ENCODE data around the gene PIP5K1A.
"Not testable (repeated sequence)": the region's sequence is repeated elsewhere in the genome, so short reads cannot be mapped to it uniquely, and the experiment has no call there.

Gene PIP5K1A

DNA sequence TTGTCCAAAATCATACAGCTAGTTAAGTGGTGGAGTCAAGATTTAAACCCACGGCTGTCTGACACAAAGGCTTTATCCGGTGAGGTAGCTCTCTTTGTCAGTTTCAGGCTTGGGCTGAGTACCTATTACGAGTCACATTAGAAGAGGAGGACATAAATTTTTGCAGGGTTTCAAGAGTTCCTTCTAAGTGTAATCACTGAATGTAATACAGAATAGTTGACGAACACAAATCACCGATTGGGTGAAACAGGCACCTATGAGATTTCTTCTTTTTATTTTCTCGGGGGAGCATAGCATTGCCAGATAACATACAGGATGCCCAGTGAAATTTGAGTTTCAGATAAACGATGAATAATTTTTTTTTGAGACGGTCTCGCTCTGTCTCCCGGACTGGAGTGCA is 57.0 kb downstream of the PIP5K1A start:
- Histone ChIP-seq H3K36me3 (ENCODE audit: control insufficient read depth, insufficient read depth, low read length) (peaks cover 7% of the 10 kb centered on the region; the same call in 1 of the 2 replicates), H3K4me3 (ENCODE audit: low read depth, low read length) (peak overlapping the region; percentile 99), H3K27me3 (ENCODE audit: control insufficient read depth, insufficient read depth, low read length) (no peaks in the 10 kb centered on the region), H3K4me1 (ENCODE audit: control insufficient read depth, insufficient read depth, low read length) (no peaks in the 10 kb centered on the region; the same call in 1 of the 2 replicates), H3K9me3 (ENCODE audit: control insufficient read depth, insufficient read depth, low read length) (no peaks in the 10 kb centered on the region), H3K9ac (ENCODE audit: low read depth, low read length) (peak overlapping the region; percentile 86), H3K27ac (ENCODE audit: low read depth, low read length) (peak overlapping the region; percentile 93)

DNA sequence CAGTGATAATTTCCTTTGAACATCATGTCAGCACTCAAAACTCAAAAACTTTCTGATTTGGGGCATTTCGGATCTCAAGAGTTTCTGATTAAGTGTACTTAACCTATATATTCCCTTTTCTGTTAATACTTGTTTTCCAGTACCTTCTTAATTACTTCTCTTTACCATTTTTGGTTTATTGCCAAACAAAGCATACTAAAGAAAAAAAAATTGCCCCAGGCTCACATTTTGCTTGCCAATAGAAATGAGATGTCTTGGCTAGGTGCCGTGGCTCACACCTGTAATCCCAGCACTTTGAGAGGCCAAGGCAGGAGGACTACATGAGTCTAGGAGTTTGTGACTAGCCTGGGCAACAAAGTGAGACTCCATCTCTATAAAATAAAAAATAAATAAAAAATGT is 61.0 kb downstream of the PIP5K1A start:
- Histone ChIP-seq H3K9me3 (ENCODE audit: control insufficient read depth, insufficient read depth, low read length) (no peaks in the 10 kb centered on the region), H3K4me1 (ENCODE audit: control insufficient read depth, insufficient read depth, low read length) (no peaks in the 10 kb centered on the region; the same call in 1 of the 2 replicates), H3K27me3 (ENCODE audit: control insufficient read depth, insufficient read depth, low read length) (no peaks in the 10 kb centered on the region), H3K27ac (ENCODE audit: low read depth, low read length) (no peak overlapping the region), H3K4me3 (ENCODE audit: low read depth, low read length) (no peak overlapping the region), H3K9ac (ENCODE audit: low read depth, low read length) (no peak overlapping the region), H3K36me3 (ENCODE audit: control insufficient read depth, insufficient read depth, low read length) (peaks cover 31% of the 10 kb centered on the region)

DNA sequence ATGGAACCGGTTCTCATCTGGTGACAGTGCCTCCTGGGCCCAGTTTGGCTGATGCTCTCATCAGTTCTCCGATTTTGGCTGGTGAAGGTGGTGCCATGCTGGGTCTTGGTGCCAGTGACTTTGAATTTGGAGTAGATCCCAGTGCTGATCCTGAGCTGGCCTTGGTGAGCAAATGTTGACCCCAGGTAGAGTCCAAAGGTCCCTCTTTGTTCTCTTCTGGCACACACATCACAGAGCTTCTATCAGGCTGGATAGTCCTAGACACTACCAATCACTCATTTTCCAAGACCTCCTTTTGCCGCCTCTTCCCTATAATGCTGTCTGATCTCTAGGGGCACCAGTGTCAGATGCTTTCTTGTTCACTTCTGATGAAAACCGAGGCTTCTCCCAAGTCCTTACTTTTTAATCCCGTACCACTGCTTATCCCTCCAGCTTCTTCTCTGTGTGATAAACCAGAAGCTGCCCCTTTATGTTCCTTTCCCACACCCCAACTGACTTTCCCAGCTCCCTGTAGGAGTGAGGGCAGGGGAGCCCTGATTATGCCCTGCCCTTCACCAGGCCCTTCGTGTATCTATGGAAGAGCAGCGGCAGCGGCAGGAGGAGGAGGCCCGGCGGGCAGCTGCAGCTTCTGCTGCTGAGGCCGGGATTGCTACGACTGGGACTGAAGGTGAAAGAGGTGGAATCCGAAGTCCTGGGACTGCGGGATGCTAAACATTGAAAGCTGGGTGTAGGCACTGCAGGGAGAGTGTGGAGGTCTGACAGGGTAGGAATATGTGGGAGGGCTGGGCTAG is 67.3 kb downstream of the PIP5K1A start:
- Histone ChIP-seq H3K36me3 (ENCODE audit: control insufficient read depth, insufficient read depth, low read length) (peaks cover 75% of the 10 kb centered on the region), H3K27me3 (ENCODE audit: control insufficient read depth, insufficient read depth, low read length) (no peaks in the 10 kb centered on the region), H3K9ac (ENCODE audit: low read depth, low read length) (no peak overlapping the region), H3K27ac (ENCODE audit: low read depth, low read length) (no peak overlapping the region), H3K4me1 (ENCODE audit: control insufficient read depth, insufficient read depth, low read length) (no peaks in the 10 kb centered on the region), H3K9me3 (ENCODE audit: control insufficient read depth, insufficient read depth, low read length) (no peaks in the 10 kb centered on the region), H3K4me3 (ENCODE audit: low read depth, low read length) (no peak overlapping the region)

DNA sequence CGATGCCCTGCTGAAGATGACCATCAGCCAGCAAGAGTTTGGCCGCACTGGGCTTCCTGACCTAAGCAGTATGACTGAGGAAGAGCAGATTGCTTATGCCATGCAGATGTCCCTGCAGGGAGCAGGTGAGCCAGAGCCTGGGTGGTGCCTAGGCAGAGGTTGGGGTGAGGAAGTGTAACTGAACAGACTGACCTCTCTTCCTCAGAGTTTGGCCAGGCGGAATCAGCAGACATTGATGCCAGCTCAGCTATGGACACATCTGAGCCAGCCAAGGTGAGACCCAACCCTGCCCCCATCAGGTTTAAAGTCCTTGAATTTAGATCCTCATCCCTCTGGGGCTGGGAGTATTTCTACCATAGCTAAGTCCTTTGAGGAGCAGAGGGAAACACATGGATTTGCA is 68.0 kb downstream of the PIP5K1A start:
- Histone ChIP-seq H3K4me3 (ENCODE audit: low read depth, low read length) (no peak overlapping the region), H3K9me3 (ENCODE audit: control insufficient read depth, insufficient read depth, low read length) (no peaks in the 10 kb centered on the region), H3K27ac (ENCODE audit: low read depth, low read length) (no peak overlapping the region), H3K27me3 (ENCODE audit: control insufficient read depth, insufficient read depth, low read length) (no peaks in the 10 kb centered on the region), H3K4me1 (ENCODE audit: control insufficient read depth, insufficient read depth, low read length) (no peaks in the 10 kb centered on the region), H3K9ac (ENCODE audit: low read depth, low read length) (no peak overlapping the region), H3K36me3 (ENCODE audit: control insufficient read depth, insufficient read depth, low read length) (peaks cover 78% of the 10 kb centered on the region)

DNA sequence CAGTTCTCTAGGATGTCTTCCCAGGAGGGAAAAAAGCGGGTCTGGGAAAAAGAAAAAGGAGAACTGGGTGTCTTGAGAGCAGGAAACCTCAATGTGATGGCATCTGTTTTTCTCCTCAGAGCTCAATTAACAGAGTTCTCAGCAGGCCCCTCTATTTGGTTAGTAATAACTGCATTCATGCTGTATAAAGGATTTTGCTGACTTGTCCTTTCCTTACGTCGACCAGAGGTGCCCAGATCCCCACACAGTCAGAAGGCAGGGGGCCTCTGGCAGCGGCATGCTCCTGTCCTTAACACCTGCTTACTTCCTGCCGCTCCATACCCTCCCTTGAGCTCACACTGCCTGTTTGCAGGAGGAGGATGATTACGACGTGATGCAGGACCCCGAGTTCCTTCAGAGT is 68.5 kb downstream of the PIP5K1A start:
- peaks cover 77% of the 10 kb centered on the region for H3K36me3 ChIP-seq (ENCODE audit: control insufficient read depth, insufficient read depth, low read length)
- H3K27me3 ChIP-seq (ENCODE audit: control insufficient read depth, insufficient read depth, low read length) = no peaks in the 10 kb centered on the region
- no peak overlapping the region for H3K9ac ChIP-seq (ENCODE audit: low read depth, low read length)
- no peak overlapping the region for H3K27ac ChIP-seq (ENCODE audit: low read depth, low read length)
- H3K4me1 ChIP-seq (ENCODE audit: control insufficient read depth, insufficient read depth, low read length) = no peaks in the 10 kb centered on the region
- no peaks in the 10 kb centered on the region for H3K9me3 ChIP-seq (ENCODE audit: control insufficient read depth, insufficient read depth, low read length)
- H3K4me3 ChIP-seq (ENCODE audit: low read depth, low read length) = no peak overlapping the region

DNA sequence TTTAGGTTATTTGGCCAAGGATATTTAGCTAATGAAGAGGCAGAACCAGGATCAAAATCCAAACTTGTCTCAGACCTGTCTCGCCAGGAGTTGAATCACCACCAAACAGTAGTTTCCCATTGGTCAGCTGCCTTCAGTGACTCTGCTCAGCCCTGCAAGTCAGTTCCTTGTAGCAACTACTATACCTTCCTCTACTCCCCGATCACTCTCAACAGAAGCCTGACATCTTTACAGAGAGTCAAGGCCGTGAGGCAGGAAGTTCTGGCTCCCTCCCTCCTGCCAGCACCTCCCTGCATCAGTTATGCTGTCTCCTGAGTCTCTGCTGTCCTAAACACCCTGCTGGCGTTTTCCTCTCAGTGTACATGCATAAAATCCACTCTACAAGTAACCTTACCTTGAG is 69.4 kb downstream of the PIP5K1A start:
- Histone ChIP-seq H3K4me3 (ENCODE audit: low read depth, low read length) (no peak overlapping the region), H3K27ac (ENCODE audit: low read depth, low read length) (no peak overlapping the region), H3K9ac (ENCODE audit: low read depth, low read length) (no peak overlapping the region), H3K36me3 (ENCODE audit: control insufficient read depth, insufficient read depth, low read length) (peaks cover 67% of the 10 kb centered on the region), H3K4me1 (ENCODE audit: control insufficient read depth, insufficient read depth, low read length) (no peaks in the 10 kb centered on the region), H3K9me3 (ENCODE audit: control insufficient read depth, insufficient read depth, low read length) (no peaks in the 10 kb centered on the region), H3K27me3 (ENCODE audit: control insufficient read depth, insufficient read depth, low read length) (no peaks in the 10 kb centered on the region)

DNA sequence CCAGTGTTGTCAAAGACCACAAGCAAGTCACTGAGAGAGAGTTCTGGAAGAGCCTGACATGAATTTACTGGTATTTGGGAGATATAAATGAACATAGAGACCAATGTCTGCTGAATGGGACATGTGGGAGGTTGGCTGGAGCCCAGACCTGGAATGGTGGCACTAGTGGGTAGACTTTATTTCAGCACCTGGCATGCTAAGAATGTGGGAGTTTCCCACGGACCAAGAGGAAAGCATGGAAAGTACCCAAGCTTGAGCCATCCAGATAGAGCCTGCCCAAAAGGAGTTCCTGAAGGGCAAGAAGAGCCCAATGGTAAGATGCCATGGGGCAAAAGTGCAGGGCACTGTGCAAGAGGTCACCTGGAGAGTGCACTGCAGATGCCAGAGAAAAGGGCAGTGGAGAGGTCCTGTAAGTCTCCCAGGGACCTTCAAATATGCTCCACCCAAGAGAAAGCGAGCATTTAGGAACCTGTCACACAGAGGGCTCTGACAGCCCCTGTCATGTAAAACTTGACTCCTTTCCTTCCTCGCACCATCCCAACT is 75.6 kb downstream of the PIP5K1A start:
- H3K9ac ChIP-seq (ENCODE audit: low read depth, low read length) = no peak overlapping the region
- H3K4me1 ChIP-seq (ENCODE audit: control insufficient read depth, insufficient read depth, low read length) = no peaks in the 10 kb centered on the region
- no peak overlapping the region for H3K4me3 ChIP-seq (ENCODE audit: low read depth, low read length)
- H3K27ac ChIP-seq (ENCODE audit: low read depth, low read length) = no peak overlapping the region
- peaks cover 11% of the 10 kb centered on the region for H3K36me3 ChIP-seq (ENCODE audit: control insufficient read depth, insufficient read depth, low read length)
- no peaks in the 10 kb centered on the region for H3K9me3 ChIP-seq (ENCODE audit: control insufficient read depth, insufficient read depth, low read length)
- no peaks in the 10 kb centered on the region for H3K27me3 ChIP-seq (ENCODE audit: control insufficient read depth, insufficient read depth, low read length)

DNA sequence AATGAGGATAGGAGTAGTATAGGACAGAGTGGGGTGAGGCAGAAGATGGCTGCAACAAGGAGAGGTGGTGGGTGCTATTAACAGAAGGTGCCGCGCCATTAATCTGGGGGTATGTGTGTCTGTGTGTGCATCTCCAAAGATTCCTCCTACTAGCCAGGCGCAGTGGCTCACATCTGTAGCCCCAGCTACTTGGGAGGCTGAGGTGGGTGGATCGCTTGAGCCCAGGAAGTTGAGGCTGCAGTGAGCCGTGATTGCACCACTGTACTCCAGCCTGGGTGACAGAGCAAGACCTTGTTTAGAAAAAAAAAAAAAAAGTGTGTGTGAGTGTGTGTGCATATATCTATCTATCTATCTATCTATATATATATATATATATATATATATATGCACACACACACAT is 77.0 kb downstream of the PIP5K1A start:
- not testable (repeated sequence) for H3K27me3 ChIP-seq (ENCODE audit: control insufficient read depth, insufficient read depth, low read length); H3K27ac ChIP-seq (ENCODE audit: low read depth, low read length); H3K9ac ChIP-seq (ENCODE audit: low read depth, low read length); H3K4me3 ChIP-seq (ENCODE audit: low read depth, low read length); H3K4me1 ChIP-seq (ENCODE audit: control insufficient read depth, insufficient read depth, low read length); H3K9me3 ChIP-seq (ENCODE audit: control insufficient read depth, insufficient read depth, low read length); H3K36me3 ChIP-seq (ENCODE audit: control insufficient read depth, insufficient read depth, low read length)

DNA sequence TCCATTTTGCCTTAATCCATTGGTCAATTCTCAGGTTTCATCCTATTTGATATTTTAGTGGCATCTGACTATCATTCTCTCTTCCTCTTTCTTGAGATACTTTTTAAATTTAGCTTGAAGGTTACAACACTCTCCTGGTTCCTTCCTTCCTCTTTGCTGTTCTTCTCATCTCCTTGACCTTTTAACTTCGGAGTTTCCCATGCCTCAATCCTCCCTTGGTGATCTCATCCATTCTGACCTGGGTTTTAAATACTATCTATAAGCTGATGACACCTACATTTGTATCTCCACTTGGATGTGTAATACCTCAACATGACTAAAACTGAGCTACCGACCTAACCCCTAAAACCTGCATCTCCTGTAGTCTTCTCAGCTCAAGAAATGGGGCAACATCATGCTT is 78.9 kb downstream of the PIP5K1A start:
- H3K27ac ChIP-seq (ENCODE audit: low read depth, low read length) = no peak overlapping the region

DNA sequence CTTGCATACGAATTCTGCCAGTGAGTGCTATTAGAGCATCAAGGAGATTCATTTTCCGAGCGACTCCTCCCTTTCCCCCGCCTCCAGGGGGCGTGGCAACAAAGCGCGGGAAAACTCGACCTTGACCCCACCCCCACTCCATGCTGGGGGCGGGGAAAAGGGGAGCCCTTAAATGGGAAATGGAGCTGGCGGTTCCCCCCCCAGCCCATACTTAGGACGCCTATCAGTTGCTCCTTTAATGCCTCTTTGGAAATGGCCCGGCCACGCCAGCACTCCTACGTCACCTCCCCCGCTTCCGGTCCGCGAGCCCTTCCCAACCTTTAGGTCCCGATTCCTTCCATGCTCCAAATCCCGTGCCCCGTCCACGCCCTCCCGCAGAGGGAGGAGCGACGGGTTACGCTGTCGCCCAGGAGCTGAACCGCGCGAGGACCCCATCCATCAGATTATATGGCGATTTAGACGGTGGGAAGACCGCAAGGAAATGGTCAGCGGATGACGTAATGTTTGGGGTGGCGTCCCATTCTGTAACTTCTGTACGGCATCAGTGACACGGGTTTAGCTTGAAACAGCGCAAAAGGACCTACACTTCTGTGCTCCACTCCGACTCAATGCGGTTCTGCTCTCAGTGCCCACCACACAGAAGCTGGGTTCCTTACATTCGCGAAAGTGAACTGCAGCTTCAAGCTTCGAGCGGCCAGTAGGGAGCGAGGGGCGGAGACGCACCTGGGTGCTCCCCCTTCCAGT is 83.0 kb downstream of the PIP5K1A start:
- H3K9me3 ChIP-seq (ENCODE audit: control insufficient read depth, insufficient read depth, low read length) = no peaks in the 10 kb centered on the region
- H3K4me3 ChIP-seq (ENCODE audit: low read depth, low read length) = peak overlapping the region; percentile 90
- peak overlapping the region; percentile 100 for H3K27ac ChIP-seq (ENCODE audit: low read depth, low read length)
- H3K27me3 ChIP-seq (ENCODE audit: control insufficient read depth, insufficient read depth, low read length) = no peaks in the 10 kb centered on the region
- H3K9ac ChIP-seq (ENCODE audit: low read depth, low read length) = peak overlapping the region; percentile 98
- peaks cover 16% of the 10 kb centered on the region for H3K36me3 ChIP-seq (ENCODE audit: control insufficient read depth, insufficient read depth, low read length)
- peaks cover 9% of the 10 kb centered on the region; the same call in 1 of the 2 replicates for H3K4me1 ChIP-seq (ENCODE audit: control insufficient read depth, insufficient read depth, low read length)

More for the DNA sequence above, 78.9 kb downstream of the PIP5K1A start:
- Histone ChIP-seq H3K27me3 (ENCODE audit: control insufficient read depth, insufficient read depth, low read length) (no peaks in the 10 kb centered on the region), H3K9ac (ENCODE audit: low read depth, low read length) (no peak overlapping the region), H3K9me3 (ENCODE audit: control insufficient read depth, insufficient read depth, low read length) (no peaks in the 10 kb centered on the region), H3K4me1 (ENCODE audit: control insufficient read depth, insufficient read depth, low read length) (no peaks in the 10 kb centered on the region), H3K36me3 (ENCODE audit: control insufficient read depth, insufficient read depth, low read length) (no peaks in the 10 kb centered on the region), H3K4me3 (ENCODE audit: low read depth, low read length) (no peak overlapping the region)
